ENCODE data around the gene LANCL1.

LANCL1 gene

GRCh38 chr2:210515911-210516310 lies 39.4 kb upstream of the LANCL1 start:
- no peak overlapping the region for H3K4me3 ChIP-seq (ENCODE audit: low read depth, low read length)
- TF ChIP-seq CTCF (IDR thresholded peaks at IDR 0.05; ENCODE audit: borderline replicate concordance, insufficient read depth, low read depth, low read length) = no peak

- no peak overlapping the region for H3K4me3 ChIP-seq (ENCODE audit: low read depth, low read length)
- TF ChIP-seq CTCF (IDR thresholded peaks at IDR 0.05; ENCODE audit: borderline replicate concordance, insufficient read depth, low read depth, low read length) = no peak
These were observed 27.2 kb upstream of the LANCL1 start for GRCh38 chr2:210503725-210504191.

GRCh38 chr2:210503001-210503623 lies 26.6 kb upstream of the LANCL1 start:
- no peak overlapping the region for H3K4me3 ChIP-seq (ENCODE audit: low read depth, low read length)
- peak; percentile 83; the same call in 1 of the 2 replicates for TF ChIP-seq CTCF (IDR thresholded peaks at IDR 0.05; ENCODE audit: borderline replicate concordance, insufficient read depth, low read depth, low read length)

- TF ChIP-seq CTCF (IDR thresholded peaks at IDR 0.05; ENCODE audit: borderline replicate concordance, insufficient read depth, low read depth, low read length) = no peak
- no peak overlapping the region for H3K4me3 ChIP-seq (ENCODE audit: low read depth, low read length)
These were observed 20.0 kb upstream of the LANCL1 start for GRCh38 chr2:210496512-210496911.

GRCh38 chr2:210493528-210493927 lies 17.0 kb upstream of the LANCL1 start:
- no peak for TF ChIP-seq CTCF (IDR thresholded peaks at IDR 0.05; ENCODE audit: borderline replicate concordance, insufficient read depth, low read depth, low read length)
- no peak overlapping the region for H3K4me3 ChIP-seq (ENCODE audit: low read depth, low read length)

GRCh38 chr2:210481601-210482175 lies 5.1 kb upstream of the LANCL1 start:
- H3K4me3 ChIP-seq (ENCODE audit: low read depth, low read length) = no peak overlapping the region
- no peak for TF ChIP-seq CTCF (IDR thresholded peaks at IDR 0.05; ENCODE audit: borderline replicate concordance, insufficient read depth, low read depth, low read length)

GRCh38 chr2:210480764-210481163 lies 4.2 kb upstream of the LANCL1 start:
- no peak overlapping the region for H3K4me3 ChIP-seq (ENCODE audit: low read depth, low read length)
- no peak for TF ChIP-seq CTCF (IDR thresholded peaks at IDR 0.05; ENCODE audit: borderline replicate concordance, insufficient read depth, low read depth, low read length)

All from GM12875 (cell line).